Effector CD4-positive, alpha-beta T cell (primary cell): ENCODE results near the gene CLMP.
"Not testable (repeated sequence)": the region's sequence is repeated elsewhere in the genome, so short reads cannot be mapped to it uniquely, and the experiment has no call there.

ENCODE experiments used
- DNase-seq: peaks from one replicate; pipeline ENCODE4 v3.0.0-alpha.2; 2020

The CLMP gene

GRCh38 chr11:123164732-123165450 lies 30.2 kb downstream of the CLMP start:
- DNase-seq: no peak

- DNase-seq: no peak
Observed at GRCh38 chr11:123163621-123164020, 31.4 kb downstream of the CLMP start.

GRCh38 chr11:123161376-123162030 lies 33.5 kb downstream of the CLMP start:
- DNase-seq: no peak

GRCh38 chr11:123159183-123159857 lies 35.7 kb downstream of the CLMP start:
- DNase-seq: no peak

GRCh38 chr11:123158033-123159003 lies 36.7 kb downstream of the CLMP start:
- DNase-seq: no peak

GRCh38 chr11:123152951-123153350 lies 42.1 kb downstream of the CLMP start:
- no peak for DNase-seq

- DNase-seq: not testable (repeated sequence)
Observed at GRCh38 chr11:123152346-123152745, 42.7 kb downstream of the CLMP start.

- no peak for DNase-seq
Observed at GRCh38 chr11:123151796-123152195, 43.3 kb downstream of the CLMP start.

- DNase-seq: no peak
Observed at GRCh38 chr11:123151366-123151765, 43.7 kb downstream of the CLMP start.

- no peak for DNase-seq
Observed at GRCh38 chr11:123150882-123151281, 44.2 kb downstream of the CLMP start.

- DNase-seq: no peak
Observed at GRCh38 chr11:123148965-123149364, 46.1 kb downstream of the CLMP start.

- no peak for DNase-seq
Observed at GRCh38 chr11:123145661-123146060, 49.4 kb downstream of the CLMP start.

- DNase-seq: no peak
Observed at GRCh38 chr11:123145220-123145619, 49.8 kb downstream of the CLMP start.

GRCh38 chr11:123144707-123145106 lies 50.3 kb downstream of the CLMP start:
- DNase-seq: no peak

GRCh38 chr11:123143921-123144320 lies 51.1 kb downstream of the CLMP start:
- no peak for DNase-seq

GRCh38 chr11:123143476-123143875 lies 51.6 kb downstream of the CLMP start:
- DNase-seq: no peak

GRCh38 chr11:123139206-123139605 lies 55.8 kb downstream of the CLMP start:
- no peak for DNase-seq

GRCh38 chr11:123137431-123138224 lies 57.4 kb downstream of the CLMP start:
- DNase-seq: no peak

GRCh38 chr11:123135863-123136446 lies 59.1 kb downstream of the CLMP start:
- DNase-seq: no peak

- DNase-seq: no peak
Observed at GRCh38 chr11:123132881-123133280, 62.2 kb downstream of the CLMP start.

GRCh38 chr11:123132034-123132766 lies 62.8 kb downstream of the CLMP start:
- not testable (repeated sequence) for DNase-seq
